ENCODE measurements around the gene TTC7B. TPM values are rescaled to one million over a fixed set of nuclear protein-coding genes. Genes with fewer than 3 reads are reported as not detected.

Gene TTC7B
- total and polyA plus RNA-seq, 9 of the 15 experiments (the other 6 are each of a cell fraction or from before 2014, with no cell fraction given), result 2.2 to 77.2 (median 36.7) TPM

- Histone ChIP-seq H3K36me3 (ENCODE audit: control insufficient read depth, insufficient read depth, low read length) (no peaks in the 10 kb centered on the region), H3K4me3 (no peak overlapping the region), H3K27ac (ENCODE audit: extremely low read depth, low read depth, low read length) (no peak overlapping the region), H2AFZ (ENCODE audit: low read depth, low read length) (no peak overlapping the region), H3K79me2 (ENCODE audit: control insufficient read depth, insufficient read depth, low read length) (no peaks in the 10 kb centered on the region), H3K4me2 (ENCODE audit: insufficient read depth, low read length) (no peak overlapping the region), H4K20me1 (replicated peaks; ENCODE audit: control insufficient read depth, insufficient read depth, low read length) (0 out of 2 replicates have a peak, but pooled peaks cover 2% of the 10 kb centered on the region), H3K27me3 (ENCODE audit: control insufficient read depth in 2 of 2, insufficient read depth in 2 of 2, low read length in 2 of 2) (peaks cover 0 to 7% of the 10 kb centered on the region in 2 experiments; a peak in 3 of 5 replicates), H3K9me3 (replicated peaks; ENCODE audit: control insufficient read depth, insufficient read depth, low read depth, low read length) (no peaks in the 10 kb centered on the region), H3K4me1 (replicated peaks in 1 of 2; ENCODE audit: control insufficient read depth in 2 of 2, insufficient read depth in 2 of 2, low read length in 2 of 2) (no peaks in the 10 kb centered on the region), H3K9me1 (ENCODE audit: control insufficient read depth, insufficient read depth, low read length) (no peaks in the 10 kb centered on the region), H3K9ac (ENCODE audit: insufficient read depth in 1 of 2, low read depth in 2 of 2, low read length in 2 of 2) (no peak overlapping the region)
- peak in 1 of 4 experiments; percentile 1 for DNase-seq (ENCODE audit: extremely low read depth in 1 of 4, low spot score in 3 of 4)
- no TSS peak for BruUV-seq (replicated peaks)
- intact Hi-C loops (cut with micrococcal nuclease), result no loop called here
- no peak for ATAC-seq
- CTCF ChIA-PET (ENCODE audit: low intra/inter-chr PET ratio), result no interaction called here
- TF ChIP-seq NCOA6 (IDR thresholded peaks at IDR 0.05) (no peak), HCFC1 (IDR thresholded peaks at IDR 0.05; ENCODE audit: low read depth, low read length) (no peak), CBFA2T2 (conservative IDR thresholded peaks at IDR 0.05) (no peak), MAFF (IDR thresholded peaks at IDR 0.05; ENCODE audit: low read length) (no peak), GTF2F1 (IDR thresholded peaks at IDR 0.05; ENCODE audit: low read depth, low read length) (no peak), THRAP3 (IDR thresholded peaks at IDR 0.05; ENCODE audit: borderline replicate concordance) (no peak), GABPB1 (CRISPR knock-in tag; IDR thresholded peaks at IDR 0.05) (no peak), NFRKB (IDR thresholded peaks at IDR 0.05; ENCODE audit: low read depth) (no peak), SOX6 (IDR thresholded peaks at IDR 0.05) (no peak), PHF21A (IDR thresholded peaks at IDR 0.05; ENCODE audit: borderline replicate concordance, low read depth) (no peak), ARID1B (IDR thresholded peaks at IDR 0.05) (no peak), CHD1 (IDR thresholded peaks at IDR 0.05; ENCODE audit: low read length) (no peak), U2AF2 (optimal IDR thresholded peaks at IDR 0.05; ENCODE audit: low read depth, low read length) (no peak), MXI1 (IDR thresholded peaks at IDR 0.05; ENCODE audit: low read depth, low read length) (no peak)
- TF ChIP-seq, protein P1, sequence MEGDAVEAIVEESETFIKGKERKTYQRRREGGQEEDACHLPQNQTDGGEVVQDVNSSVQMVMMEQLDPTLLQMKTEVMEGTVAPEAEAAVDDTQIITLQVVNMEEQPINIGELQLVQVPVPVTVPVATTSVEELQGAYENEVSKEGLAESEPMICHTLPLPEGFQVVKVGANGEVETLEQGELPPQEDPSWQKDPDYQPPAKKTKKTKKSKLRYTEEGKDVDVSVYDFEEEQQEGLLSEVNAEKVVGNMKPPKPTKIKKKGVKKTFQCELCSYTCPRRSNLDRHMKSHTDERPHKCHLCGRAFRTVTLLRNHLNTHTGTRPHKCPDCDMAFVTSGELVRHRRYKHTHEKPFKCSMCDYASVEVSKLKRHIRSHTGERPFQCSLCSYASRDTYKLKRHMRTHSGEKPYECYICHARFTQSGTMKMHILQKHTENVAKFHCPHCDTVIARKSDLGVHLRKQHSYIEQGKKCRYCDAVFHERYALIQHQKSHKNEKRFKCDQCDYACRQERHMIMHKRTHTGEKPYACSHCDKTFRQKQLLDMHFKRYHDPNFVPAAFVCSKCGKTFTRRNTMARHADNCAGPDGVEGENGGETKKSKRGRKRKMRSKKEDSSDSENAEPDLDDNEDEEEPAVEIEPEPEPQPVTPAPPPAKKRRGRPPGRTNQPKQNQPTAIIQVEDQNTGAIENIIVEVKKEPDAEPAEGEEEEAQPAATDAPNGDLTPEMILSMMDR (IDR thresholded peaks at IDR 0.05 in 2 of 3, conservative IDR thresholded peaks at IDR 0.05 in 1 of 3; ENCODE audit: insufficient read depth in 2 of 3, low read depth in 1 of 3, low read length in 3 of 3), result no peak
- in situ Hi-C loops (cut with MboI), result no loop called here
- 5% methylated on average over 3 of the region's 3 CpGs for WGBS (ENCODE audit: insufficient coverage, low coverage, missing lambda C conversion rate)
- POLR2A ChIA-PET, result no interaction called here
- no peak for FAIRE-seq
Observed at GRCh38 chr14:90490720-90491050, 325.5 kb downstream of the TTC7B start.

Measured in K562 (cell line).